Right renal cortex interstitium (tissue), 3 donors: ENCODE results near the gene FOXD1. TPM values are rescaled to one million over a fixed set of nuclear protein-coding genes. Genes with fewer than 3 reads are reported as not detected.

Experiments
- DNase-seq, 3 donors: peaks; one replicate each; pipeline ENCODE4 v3.0.0-alpha.2; 2013; ENCODE audit warnings: low read depth in 3 of 3, low spot score in 2 of 3
- polyA plus RNA-seq, 3 donors: library from polyadenylated mRNA; unstranded; fragments of 120-200 nt; gene quantifications; one replicate each; pipeline ENCODE4 v1.2.1, GENCODE V29; 2013; ENCODE audit not compliant: insufficient read length in 3 of 3

The FOXD1 gene
- polyA plus RNA-seq, 3 donors: 8.3 to 9.6 (median 9.1) TPM

DNA sequence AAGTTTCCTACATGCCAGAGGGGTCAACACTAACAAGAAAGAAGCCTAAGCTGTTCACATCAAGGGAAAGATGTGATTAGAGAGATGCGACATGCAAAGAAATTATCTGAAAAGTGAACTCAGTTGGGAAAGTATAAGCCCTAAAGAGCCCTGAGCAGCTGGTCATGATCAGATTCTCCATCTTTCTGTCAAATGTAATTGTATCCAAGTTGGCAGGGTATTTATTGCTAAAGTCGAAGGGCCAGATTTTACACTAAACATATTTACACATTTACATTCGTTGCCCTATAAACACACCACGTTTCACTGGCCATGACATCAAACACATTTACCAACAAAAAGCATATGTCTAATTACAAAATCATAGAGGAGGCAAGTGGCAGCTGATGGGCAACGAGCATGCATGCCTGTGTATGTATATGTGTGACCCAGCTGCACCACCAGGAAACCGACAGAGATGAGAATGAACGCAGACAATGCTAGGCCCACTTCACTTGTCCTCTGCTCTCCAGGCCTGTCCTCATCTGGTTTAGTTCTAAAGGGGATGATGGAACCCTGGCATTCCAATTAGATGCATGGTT, 6.3 kb downstream of the FOXD1 start:
- DNase-seq: no peak

DNA sequence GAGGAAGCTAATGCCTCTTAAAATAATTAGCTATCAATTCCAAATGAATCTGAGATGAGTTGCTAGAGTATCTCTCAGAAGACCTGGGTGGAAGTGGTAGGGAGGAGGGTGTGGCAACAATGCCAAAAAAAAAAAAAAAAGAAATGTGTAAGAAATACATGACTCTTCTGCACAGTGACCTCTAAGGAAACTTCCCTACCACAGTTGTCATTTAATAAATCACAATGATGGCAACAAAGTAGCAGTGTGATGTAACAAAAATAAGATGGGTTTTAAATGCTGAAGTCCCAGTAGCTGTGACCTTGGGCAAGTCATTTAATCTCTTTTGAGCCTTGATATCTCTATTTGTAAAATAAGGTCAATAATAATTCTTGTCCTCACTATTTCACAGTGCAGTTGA, 7.2 kb downstream of the FOXD1 start:
- no peak for DNase-seq

DNA sequence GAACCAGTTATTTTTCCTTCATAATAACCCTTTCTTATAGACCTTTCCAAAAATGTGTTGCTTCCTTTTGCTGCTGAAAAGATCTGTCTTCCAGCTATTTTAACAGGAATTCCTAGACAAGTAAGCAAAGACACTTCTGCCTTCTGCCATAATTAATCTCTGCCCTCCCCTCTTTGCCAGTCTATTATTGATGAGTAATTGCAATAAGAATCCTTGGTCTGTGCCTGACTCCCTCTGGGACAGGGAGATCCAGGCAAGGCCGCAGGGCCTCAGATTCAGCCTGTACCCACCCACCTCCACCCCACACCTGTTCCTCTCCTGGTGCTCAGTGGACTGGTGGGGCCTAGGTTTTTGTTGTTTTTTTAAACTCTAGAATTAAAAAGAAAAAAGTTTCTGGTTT, 8.3 kb downstream of the FOXD1 start:
- no peak for DNase-seq

DNA sequence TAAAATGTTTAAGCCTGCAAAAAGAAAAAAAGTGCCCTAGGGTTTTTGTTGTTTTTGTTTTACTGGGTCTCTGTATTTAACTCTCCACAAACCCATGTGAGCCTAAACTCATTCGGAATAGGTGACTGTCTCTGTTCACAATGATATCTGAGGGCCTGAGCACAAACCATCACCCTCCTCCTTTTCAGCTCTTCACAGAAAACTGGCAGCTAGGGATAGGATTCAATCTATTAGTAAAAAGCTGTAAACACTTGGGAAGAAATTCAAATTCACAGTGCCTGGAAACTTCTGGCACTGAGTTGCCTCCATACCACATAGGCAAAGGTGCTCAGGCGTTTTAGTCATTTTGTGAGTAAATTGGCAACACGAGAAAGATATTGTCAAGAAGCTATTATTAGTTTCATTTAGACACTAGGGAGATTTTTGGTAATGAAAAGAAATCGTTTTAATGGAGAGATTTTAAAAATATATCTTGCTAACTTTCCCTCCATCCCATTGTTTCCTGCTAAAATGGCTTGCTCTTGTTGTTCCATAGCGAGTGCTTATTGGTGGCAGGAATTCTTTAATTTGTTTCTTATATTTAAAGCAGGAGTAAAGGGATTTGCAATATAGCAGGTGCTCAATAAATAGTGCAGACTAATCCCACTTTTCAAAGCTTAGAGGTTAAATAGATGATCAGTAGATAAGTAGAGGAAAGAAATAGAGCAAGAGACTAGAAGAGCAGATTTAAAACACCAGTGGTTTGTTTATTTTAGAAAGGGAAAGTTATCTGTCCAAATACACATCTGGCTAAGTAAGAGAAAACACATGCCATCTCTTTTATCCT, 9.7 kb downstream of the FOXD1 start:
- DNase-seq: no peak

DNA sequence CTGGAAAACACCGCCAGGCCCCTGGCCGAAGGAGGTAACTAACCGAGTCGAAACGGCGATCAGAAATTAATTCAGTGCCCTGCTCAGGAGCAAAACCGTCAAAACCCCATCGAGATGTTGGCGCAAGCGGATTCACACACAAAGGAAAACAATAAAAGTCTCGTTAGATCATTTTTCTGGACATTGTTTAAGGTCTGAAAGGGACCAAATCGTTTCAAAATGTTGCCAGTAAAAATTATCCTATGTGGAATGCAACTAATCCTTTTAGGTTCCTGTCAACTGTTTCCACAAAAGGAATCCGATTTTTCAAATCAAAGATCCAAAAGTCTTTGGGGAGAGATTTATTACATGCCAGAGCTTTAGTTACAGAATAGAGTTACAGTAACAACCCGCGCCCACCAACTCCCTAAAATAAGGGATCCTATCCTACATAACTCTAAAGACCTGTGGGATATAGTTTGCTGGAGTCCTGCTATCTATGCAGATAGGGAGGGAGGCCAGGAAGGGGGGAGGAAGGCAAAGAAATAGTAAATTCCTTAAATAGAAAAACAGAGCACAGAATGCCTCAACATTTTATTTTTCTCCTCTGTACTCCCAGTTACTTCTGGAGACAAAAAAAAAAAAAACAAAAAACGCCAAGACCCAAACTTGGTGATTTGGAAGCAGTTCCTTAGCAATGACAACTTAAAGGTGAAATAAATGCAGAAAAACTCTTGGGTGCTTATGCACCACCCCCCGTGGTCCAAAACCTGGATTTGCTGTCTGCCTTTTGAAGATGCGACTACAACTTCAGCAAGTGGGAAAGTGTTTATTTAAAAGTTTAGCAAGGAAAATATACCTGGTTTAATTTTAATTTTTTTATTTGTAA, 10.6 kb downstream of the FOXD1 start:
- no peak for DNase-seq

- no peak for DNase-seq
These were observed 11.3 kb downstream of the FOXD1 start for GRCh38 chr5:73437101-73437776.

DNA sequence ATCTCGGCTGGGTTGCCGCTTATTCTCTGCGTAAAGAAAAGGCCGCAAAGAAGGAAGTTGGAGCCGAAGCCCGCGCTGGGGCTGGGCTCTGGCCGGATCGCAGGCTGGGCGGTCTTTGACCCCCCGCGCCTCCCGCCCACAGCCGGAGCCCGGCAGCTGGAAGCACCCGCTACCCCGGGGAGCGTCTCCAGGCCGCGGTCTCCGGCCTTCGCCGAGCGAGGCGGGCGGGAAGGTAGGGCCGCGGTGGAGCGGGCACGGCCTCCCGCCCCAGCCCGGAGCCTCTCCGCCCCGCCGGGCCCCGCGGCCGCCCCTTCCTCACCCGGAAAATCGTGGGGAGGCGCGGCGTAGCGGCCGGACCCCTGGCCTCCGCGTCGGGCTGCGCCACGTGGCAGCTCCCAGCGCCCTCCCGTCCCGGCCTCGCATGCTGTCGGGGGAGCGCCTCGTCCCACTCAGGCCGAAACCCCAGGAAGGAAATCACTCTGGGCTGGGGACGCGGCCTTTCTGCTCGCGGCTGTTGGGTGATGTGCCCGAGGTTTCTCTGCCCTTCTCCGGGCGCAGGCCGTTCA, 12.0 kb downstream of the FOXD1 start:
- no peak for DNase-seq

DNA sequence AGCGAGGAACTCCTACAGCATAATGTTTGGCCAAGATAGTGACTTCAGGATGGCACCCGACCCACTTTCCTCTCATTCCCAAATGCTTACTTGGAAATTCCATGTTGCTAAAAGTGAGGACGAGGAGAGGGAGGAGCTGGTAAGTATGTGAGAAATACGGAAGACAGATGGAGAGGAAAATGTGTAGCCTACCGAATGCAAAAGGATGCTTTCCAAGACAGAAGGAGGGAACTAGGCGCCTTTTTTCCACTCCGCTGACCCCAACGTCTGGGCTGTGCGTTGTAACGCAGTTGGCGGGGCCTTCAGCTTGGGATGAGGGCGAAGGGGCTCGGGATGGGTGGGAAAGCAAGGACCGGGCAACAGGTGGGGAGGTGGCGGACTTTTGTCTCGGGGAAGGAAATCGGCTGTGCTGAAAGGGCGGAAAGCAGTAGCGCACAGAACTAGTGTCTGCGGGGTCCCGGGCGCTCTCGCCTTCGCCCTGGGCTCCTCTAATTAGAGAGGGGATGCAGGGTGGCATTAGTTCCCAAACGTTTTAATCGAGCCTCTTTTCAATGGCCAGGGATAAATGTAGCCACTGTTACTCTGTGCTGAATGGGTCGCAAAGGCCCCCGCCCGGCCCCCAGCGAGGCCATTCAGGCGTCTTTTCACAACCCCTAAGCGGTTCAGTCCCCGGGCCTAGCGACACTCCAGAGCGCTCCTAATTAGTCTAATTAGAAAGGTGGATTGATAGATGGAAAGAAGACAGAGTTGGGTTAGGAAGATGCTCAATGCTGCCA, 12.6 kb downstream of the FOXD1 start:
- no peak for DNase-seq

- no peak for DNase-seq
These were observed 13.7 kb downstream of the FOXD1 start for GRCh38 chr5:73434907-73435306.

DNA sequence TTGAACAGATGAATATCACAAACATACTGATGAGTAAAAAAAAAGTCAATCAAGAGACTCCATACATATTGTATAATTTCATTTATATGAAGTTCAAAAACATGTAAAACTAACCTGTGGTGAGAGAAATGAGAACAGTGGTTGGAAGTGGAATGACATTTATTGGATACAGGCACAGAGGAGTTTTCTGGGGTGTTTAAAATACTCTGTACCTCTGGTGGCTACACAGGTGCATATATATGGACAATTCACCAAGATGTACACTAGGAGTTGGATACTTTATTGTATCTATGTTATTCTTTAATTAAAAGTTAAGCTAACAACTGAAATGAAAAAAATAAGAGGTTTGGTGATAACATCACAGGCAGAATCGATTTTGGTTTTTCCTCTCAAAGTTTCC, 14.1 kb downstream of the FOXD1 start:
- DNase-seq: no peak

GRCh38 chr5:73433982-73434342, 14.6 kb downstream of the FOXD1 start:
- no peak for DNase-seq

DNA sequence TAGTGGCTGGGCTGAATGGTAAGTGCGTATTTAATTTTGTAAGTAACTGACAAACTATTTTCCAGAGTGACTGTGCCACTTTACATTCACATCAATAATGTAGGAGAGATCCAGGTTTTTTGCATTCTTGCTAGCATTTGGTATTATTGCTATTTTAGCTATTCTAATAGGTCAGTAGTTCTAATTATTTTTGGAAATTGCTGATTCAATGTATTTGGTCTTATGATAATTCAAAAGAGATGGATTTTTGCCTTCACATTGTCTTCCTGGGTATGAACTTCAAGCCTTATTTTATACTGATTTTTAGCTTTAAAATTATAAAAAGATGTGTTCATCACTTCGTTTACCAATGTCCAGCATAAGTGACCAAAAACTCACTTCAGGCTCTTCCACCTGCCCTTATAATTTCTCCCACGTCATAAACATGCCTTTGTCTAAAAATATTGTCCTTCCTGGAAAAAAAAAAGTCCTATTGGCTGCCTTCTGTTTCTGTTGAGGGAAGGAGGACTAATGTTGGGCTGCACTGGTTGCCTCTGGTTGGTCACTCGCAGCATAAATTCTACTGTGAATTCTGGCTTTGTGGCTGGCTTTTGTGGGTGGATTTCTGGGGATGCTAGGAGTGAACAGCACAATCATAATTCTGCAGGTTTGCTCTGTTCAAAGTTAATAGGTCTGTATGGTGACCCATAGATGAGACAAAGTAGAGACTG, 15.2 kb downstream of the FOXD1 start:
- DNase-seq: no peak

GRCh38 chr5:73431204-73431851, 17.2 kb downstream of the FOXD1 start:
- no peak for DNase-seq

GRCh38 chr5:73426034-73426433, 22.5 kb downstream of the FOXD1 start:
- DNase-seq: no peak

- DNase-seq: no peak
These were observed 24.0 kb downstream of the FOXD1 start for GRCh38 chr5:73424556-73424977.

GRCh38 chr5:73422164-73422563, 26.4 kb downstream of the FOXD1 start:
- no peak for DNase-seq

- DNase-seq: no peak
These were observed 27.9 kb downstream of the FOXD1 start for GRCh38 chr5:73420666-73421065.

- DNase-seq: peak in 1 of 3 donors; percentile 62
These were observed 28.8 kb downstream of the FOXD1 start for GRCh38 chr5:73419465-73420390.
